GM23338 (cell line): ENCODE measurements around the gene SORCS2. TPM values are rescaled to one million over a fixed set of nuclear protein-coding genes. Genes with fewer than 3 reads are reported as not detected.

ENCODE experiments used
- ATAC-seq: fragments of 200-7000 bp; cut with Tn5 transposase; 3 replicates; pipeline ENCODE4 v1.9.1; 2020
- DNase-seq: peaks from one replicate; pipeline ENCODE4 v3.0.0-alpha.2; 2015; ENCODE audit warnings: low spot score
- H2AFZ ChIP-seq: fragments of 200-600 bp; sonication (generic); 2 replicates; pipeline ENCODE4 v1.8.0; 2016; ENCODE audit warnings: antibody characterized with exemption, mild to moderate bottlenecking, moderate library complexity
- H3F3A ChIP-seq: fragments of 200-600 bp; sonication (generic); replicated peaks from 2 replicates; pipeline ENCODE4 v1.8.0; 2017; ENCODE audit warnings: antibody characterized with exemption, mixed run types, low read depth
- H3K27ac ChIP-seq: fragments of 200-600 bp; sonication (generic); 2 replicates; pipeline ENCODE4 v1.6.1; 2016; ENCODE audit warnings: low read depth
- H3K27me3 ChIP-seq: fragments of 200-600 bp; sonication (generic); 2 replicates; pipeline ENCODE4 v1.8.0; 2016; ENCODE audit warnings: mild to moderate bottlenecking, mixed run types, moderate library complexity; ENCODE audit not compliant: insufficient read depth
- H3K36me3 ChIP-seq: fragments of 200-600 bp; sonication (generic); 2 replicates; pipeline ENCODE4 v1.8.0; 2016; ENCODE audit warnings: mild to moderate bottlenecking; ENCODE audit not compliant: insufficient read depth
- H3K4me1 ChIP-seq: fragments of 200-600 bp; sonication (generic); 2 replicates; pipeline ENCODE4 v1.8.0; 2016; ENCODE audit warnings: mild to moderate bottlenecking, moderate library complexity; ENCODE audit not compliant: insufficient read depth
- H3K4me2 ChIP-seq: fragments of 200-600 bp; sonication (generic); 2 replicates; pipeline ENCODE4 v1.7.1; 2017; ENCODE audit warnings: mixed run types
- H3K4me3 ChIP-seq: fragments of 200-600 bp; sonication (generic); 2 replicates; pipeline ENCODE4 v1.6.1; 2016; ENCODE audit warnings: mixed run types
- H3K79me2 ChIP-seq: fragments of 200-600 bp; sonication (generic); replicated peaks from 2 replicates; pipeline ENCODE4 v1.8.0; 2017; ENCODE audit warnings: mild to moderate bottlenecking; ENCODE audit not compliant: insufficient read depth
- H3K9me2 ChIP-seq: fragments of 200-600 bp; sonication (generic); 2 replicates; pipeline ENCODE4 v1.8.0; 2017; ENCODE audit not compliant: insufficient read depth
- H4K20me1 ChIP-seq: fragments of 200-600 bp; sonication (generic); replicated peaks from 2 replicates; pipeline ENCODE4 v1.8.0; 2017; ENCODE audit warnings: mild to moderate bottlenecking; ENCODE audit not compliant: insufficient read depth
- H3K27ac Mint-ChIP-seq: 2 replicates; pipeline ENCODE4 v1.8.0; 2020; ENCODE audit warnings: inconsistent platforms, mild to moderate bottlenecking, moderate library complexity, mixed read lengths
- H3K27me3 Mint-ChIP-seq: 3 replicates; pipeline ENCODE4 v1.8.0; 2022; ENCODE audit warnings: low read depth, mild to moderate bottlenecking, moderate library complexity, mixed read lengths, inconsistent platforms; ENCODE audit not compliant: insufficient read depth, poor library complexity
- H3K36me3 Mint-ChIP-seq: 3 replicates; pipeline ENCODE4 v1.8.0; 2021; ENCODE audit warnings: low read depth, mild to moderate bottlenecking, inconsistent platforms, moderate library complexity, mixed read lengths
- H3K4me1 Mint-ChIP-seq: 3 replicates; pipeline ENCODE4 v1.8.0; 2020; ENCODE audit warnings: mild to moderate bottlenecking, inconsistent platforms, mixed read lengths
- H3K4me3 Mint-ChIP-seq: 3 replicates; pipeline ENCODE4 v1.8.0; 2021; ENCODE audit warnings: moderate library complexity, mild to moderate bottlenecking, inconsistent platforms, mixed read lengths
- H3K9me3 Mint-ChIP-seq: 3 replicates; pipeline ENCODE4 v1.8.0; 2020; ENCODE audit warnings: moderate library complexity, mild to moderate bottlenecking, inconsistent platforms, mixed read lengths
- CREB1 ChIP-seq: fragments of 250-450 bp; sonication (Bioruptor Pico); IDR thresholded peaks from 2 replicates; pipeline ENCODE4 v1.5.0; 2020; ENCODE audit warnings: low read depth, mild to moderate bottlenecking, moderate library complexity
- CTCF ChIP-seq, 2 experiments: fragments of 200-600 bp in 1 of 2; sonication (generic) in 1 of 2; conservative IDR thresholded peaks; 2 replicates each; pipeline versions ENCODE4 v1.5.1 to v1.6.1; 2016 to 2017; ENCODE audit warnings: antibody characterized with exemption in 2 of 2, low read depth in 2 of 2, mild to moderate bottlenecking in 2 of 2, moderate library complexity in 1 of 2
- ETS1 ChIP-seq: IDR thresholded peaks from 2 replicates; pipeline ENCODE4 v1.6.1; 2016; ENCODE audit warnings: antibody characterized with exemption
- EZH2 ChIP-seq: fragments of 200-600 bp; sonication (generic); IDR thresholded peaks from one replicate; pipeline ENCODE4 v1.8.0; 2017; ENCODE audit warnings: antibody characterized with exemption, mild to moderate bottlenecking, low read depth; ENCODE audit not compliant: unreplicated experiment
- NANOG ChIP-seq: IDR thresholded peaks from 2 replicates; pipeline ENCODE4 v1.6.1; 2016; ENCODE audit warnings: antibody characterized with exemption, borderline replicate concordance
- POLR2AphosphoS5 ChIP-seq: IDR thresholded peaks from 2 replicates; pipeline ENCODE4 v1.6.1; 2016; ENCODE audit warnings: antibody characterized with exemption, low read depth
- ZNF331 ChIP-seq: fragments of 250-450 bp; sonication (Bioruptor Pico); IDR thresholded peaks from 2 replicates; pipeline ENCODE4 v1.5.0; 2020; ENCODE audit warnings: low read depth, mild to moderate bottlenecking, moderate library complexity
- ZNF462 ChIP-seq: fragments of 250-450 bp; sonication (Bioruptor Pico); IDR thresholded peaks from 2 replicates; pipeline ENCODE4 v1.5.0; 2020; ENCODE audit warnings: mild to moderate bottlenecking, moderate library complexity
- polyA plus RNA-seq: library from polyadenylated mRNA; unstranded; fragments of >200 nt; fragmentation: Nextera tagmentation; extraction: Ambion mirVana; gene quantifications from 2 replicates; pipeline ENCODE4 v1.2.1, GENCODE V29; 2016
- total RNA-seq: library from RNA; depleted of rRNA; stranded (reverse); fragments of >200 nt; shearing (Covaris generic); gene quantifications from 2 replicates; pipeline ENCODE4 v1.2.3, GENCODE V29; 2014

Gene SORCS2
- total and polyA plus RNA-seq, 2 experiments from 2014 or later = 0.47 to 2.4 TPM

GRCh38 chr4:7486101-7486500, 293.8 kb downstream of the SORCS2 start (continued):
- no peak for TF ChIP-seq ETS1
- no peak for TF ChIP-seq POLR2AphosphoS5
- no peak for TF ChIP-seq ZNF331
- no peak for TF ChIP-seq EZH2
- no peak for TF ChIP-seq NANOG
- TF ChIP-seq CREB1 (CRISPR knock-in tag) = no peak
- TF ChIP-seq ZNF462 (CRISPR knock-in tag) = no peak

- no peaks in the 10 kb centered on the region for H3K9me2 ChIP-seq
- no peaks in the 10 kb centered on the region for H3F3A ChIP-seq
- H3K36me3 Mint-ChIP-seq = no peaks in the 10 kb centered on the region
- no peak overlapping the region for H3K4me2 ChIP-seq
- TF ChIP-seq CTCF (conservative IDR thresholded peaks at IDR 0.05; ENCODE audit: low read depth in 2 of 2) = no peak
- H3K27ac ChIP-seq = no peak overlapping the region
- H3K36me3 ChIP-seq = no peaks in the 10 kb centered on the region
- no peak overlapping the region; the same call in 1 of the 2 replicates for H3K27ac Mint-ChIP-seq
- H4K20me1 ChIP-seq = no peaks in the 10 kb centered on the region
- no peak overlapping the region for H3K4me3 Mint-ChIP-seq
- H3K4me1 ChIP-seq = no peaks in the 10 kb centered on the region
- DNase-seq (no peak), ATAC-seq (peak; percentile 16)
- H3K4me1 Mint-ChIP-seq = peaks cover 24% of the 10 kb centered on the region
- no peaks in the 10 kb centered on the region for H3K9me3 Mint-ChIP-seq
- no peaks in the 10 kb centered on the region for H3K79me2 ChIP-seq
- no peak overlapping the region for H2AFZ ChIP-seq
- no peaks in the 10 kb centered on the region for H3K27me3 ChIP-seq
- peaks cover 13% of the 10 kb centered on the region for H3K27me3 Mint-ChIP-seq
- no peak overlapping the region for H3K4me3 ChIP-seq
Measured at GRCh38 chr4:7487502-7487901, 295.2 kb downstream of the SORCS2 start.
